Sciatic nerve (tissue), 2 donors: Measurements from ENCODE around the gene SV2B. TPM values are rescaled to one million over a fixed set of nuclear protein-coding genes. Genes with fewer than 3 reads are reported as not detected.
A peak's percentile ranks its signal among the peaks of the same experiment; 100 is the strongest.

ENCODE experiments used
- ATAC-seq: fragments of 200-7000 bp; cut with Tn5 transposase; one replicate; pipeline ENCODE4 v1.9.1; 2020; ENCODE audit warnings: mild to moderate bottlenecking, moderate library complexity
- DNase-seq: peaks from one replicate; pipeline ENCODE4 v3.0.0-alpha.2; 2020; ENCODE audit warnings: low spot score
- intact Hi-C: fragments of 100-400 bp; cut with DNase I; formaldehyde crosslinking; loops from one replicate; pipeline ENCODE4 v1.14.2; 2022
- total RNA-seq: library from RNA; stranded (reverse); fragmentation: NEBNext Ultra II Directional; extraction: Animal tissue kit (Norgen Biotek cat#: 25700); gene quantifications from one replicate; pipeline ENCODE4 v1.2.1, GENCODE V29; 2021
- donor health status: DM: no; HTN: no; CAD: no.
- donor health status: DM: no; HTN: no; CAD: no.

The SV2B gene
- total RNA-seq, 1 donor from 2014 or later = 19.1 TPM

GRCh38 chr15:91214675-91215590, 114.9 kb downstream of the SV2B start:
- DNase-seq (no peak), ATAC-seq (no peak)
- intact Hi-C loops = no loop called here

- ATAC-seq = no peak
- DNase-seq = no peak
- intact Hi-C loops = no loop called here
Measured at GRCh38 chr15:91216000-91216399, 115.9 kb downstream of the SV2B start.

- DNase-seq (no peak), ATAC-seq (no peak)
- intact Hi-C loops = no loop called here
Measured at GRCh38 chr15:91219206-91219605, 119.1 kb downstream of the SV2B start.

- ATAC-seq (no peak), DNase-seq (no peak)
- intact Hi-C loops = no loop called here
Measured at GRCh38 chr15:91222052-91222451, 122.0 kb downstream of the SV2B start.

- ATAC-seq = no peak
- intact Hi-C loops = no loop called here
- DNase-seq = no peak
Measured at GRCh38 chr15:91223863-91224262, 123.8 kb downstream of the SV2B start.

DNA sequence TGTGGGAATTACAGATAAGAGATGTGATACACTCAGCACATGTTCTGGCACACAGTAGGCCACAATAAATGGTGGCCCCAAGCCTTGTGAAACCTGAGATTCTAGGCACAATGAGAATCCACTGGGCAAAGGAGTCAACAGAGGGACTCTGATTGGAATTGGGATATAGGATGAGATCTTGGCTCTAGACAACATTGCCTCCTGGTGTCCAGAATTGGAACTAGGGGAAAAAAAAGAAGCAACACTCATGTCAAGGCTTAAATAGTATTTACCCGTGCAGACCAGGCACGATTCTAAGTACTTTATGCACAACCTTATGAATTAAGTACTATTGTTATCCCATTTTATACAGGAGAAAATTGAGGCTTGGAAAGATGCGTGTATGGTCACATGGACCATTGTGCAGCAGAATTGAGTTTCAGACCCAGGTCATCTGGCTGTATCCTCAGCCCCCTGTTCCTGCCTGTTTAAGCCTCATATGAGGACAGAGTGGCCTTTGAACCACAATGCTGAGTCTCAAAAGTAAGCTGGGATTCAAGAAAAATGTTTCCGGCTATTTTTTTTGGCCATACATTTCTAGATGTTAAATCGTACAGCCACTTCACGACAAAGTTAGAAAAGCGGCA, 124.8 kb downstream of the SV2B start:
- intact Hi-C loops = no loop called here

GRCh38 chr15:91225741-91226140, 125.7 kb downstream of the SV2B start:
- DNase-seq (no peak), ATAC-seq (no peak)
- intact Hi-C loops = no loop called here

More for the DNA sequence above, 124.8 kb downstream of the SV2B start:
- no peak for DNase-seq
- ATAC-seq = no peak

- no peak for DNase-seq
- no peak for ATAC-seq
- intact Hi-C loops = no loop called here
Measured at GRCh38 chr15:91227117-91227516, 127.1 kb downstream of the SV2B start.

- DNase-seq (no peak), ATAC-seq (no peak)
- intact Hi-C loops = no loop called here
Measured at GRCh38 chr15:91227766-91228165, 127.7 kb downstream of the SV2B start.

DNA sequence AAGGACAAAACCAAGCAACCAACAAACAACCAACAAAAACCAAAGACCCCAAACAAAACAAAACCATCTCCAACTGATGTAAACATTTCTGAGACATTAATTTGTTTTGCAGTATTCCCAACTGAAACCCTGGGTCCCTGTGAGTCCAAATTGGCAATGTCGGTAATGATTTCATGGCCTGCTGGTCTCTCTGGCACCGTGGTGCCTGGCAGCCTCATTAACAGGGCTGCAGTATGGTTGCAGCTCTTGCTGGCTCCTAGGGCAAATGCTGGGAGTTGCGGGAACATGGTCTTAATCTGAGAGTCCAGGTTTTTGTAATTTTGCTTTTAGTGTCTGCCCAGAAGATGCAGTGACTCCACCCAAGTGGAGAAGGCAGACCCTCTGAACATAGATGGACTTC, 128.3 kb downstream of the SV2B start:
- ATAC-seq (no peak), DNase-seq (no peak)
- intact Hi-C loops = no loop called here

DNA sequence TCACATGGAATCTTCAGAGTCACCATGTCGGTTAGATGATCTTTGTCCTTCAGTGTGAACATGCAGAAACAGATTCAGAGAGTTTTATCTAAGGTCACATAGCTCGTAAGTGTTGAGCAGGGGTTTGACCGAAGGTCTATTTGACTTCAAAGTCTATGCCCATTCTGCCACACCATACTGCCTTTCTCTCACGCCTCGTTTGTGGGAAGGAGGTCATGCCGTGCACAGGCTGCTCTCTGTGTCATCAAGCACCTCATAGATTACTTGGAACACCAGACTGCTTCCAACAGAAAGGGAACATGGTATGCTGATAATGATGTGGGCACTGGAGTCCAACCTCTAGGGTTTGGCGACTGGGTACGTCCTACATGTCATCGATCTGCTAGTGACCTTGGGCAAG, 128.8 kb downstream of the SV2B start:
- DNase-seq (no peak), ATAC-seq (no peak)
- intact Hi-C loops = no loop called here

GRCh38 chr15:91231703-91232102, 131.6 kb downstream of the SV2B start:
- no peak for ATAC-seq
- intact Hi-C loops = no loop called here
- DNase-seq = no peak

DNA sequence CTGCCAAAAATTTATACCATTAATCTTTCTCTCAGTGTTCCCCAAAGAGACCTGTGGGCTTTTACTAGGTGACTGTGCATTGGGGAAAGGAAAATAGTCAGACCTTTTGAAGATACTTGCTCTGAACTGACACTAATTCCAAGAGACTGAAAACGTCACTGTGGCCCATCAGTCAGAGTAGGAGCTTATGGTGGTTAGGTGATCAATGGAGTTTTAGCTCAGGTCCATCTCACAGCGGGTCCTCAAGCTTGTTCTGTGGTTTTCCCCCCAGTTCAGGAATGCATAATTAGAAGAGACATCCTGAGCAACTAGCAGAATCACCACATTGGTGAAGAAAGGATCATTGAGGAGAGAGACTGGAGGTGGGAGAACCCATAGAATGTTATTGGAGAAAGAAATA, 134.7 kb downstream of the SV2B start:
- no peak for ATAC-seq
- intact Hi-C loops = no loop called here
- DNase-seq = no peak

DNA sequence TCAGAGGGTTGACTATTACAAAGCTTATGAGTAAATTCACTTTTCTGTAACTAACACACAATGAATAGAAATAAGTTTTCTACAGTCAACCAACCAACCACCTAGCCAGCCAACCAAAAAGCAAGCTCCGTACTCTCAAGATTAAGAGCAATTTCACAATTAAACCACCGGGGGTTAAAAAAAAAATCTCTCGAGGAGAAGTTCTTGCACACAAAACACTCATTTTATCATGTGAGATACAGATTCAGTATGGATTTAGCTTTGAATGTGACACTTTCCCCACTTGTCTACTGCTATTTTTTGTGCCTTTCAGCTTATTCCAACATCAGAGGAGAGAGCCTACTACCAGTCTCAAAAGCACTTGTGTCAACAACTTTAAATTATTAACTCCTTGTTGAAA, 135.3 kb downstream of the SV2B start:
- ATAC-seq (no peak), DNase-seq (no peak)
- intact Hi-C loops = no loop called here

GRCh38 chr15:91237445-91237844, 137.4 kb downstream of the SV2B start:
- intact Hi-C loops = no loop called here

DNA sequence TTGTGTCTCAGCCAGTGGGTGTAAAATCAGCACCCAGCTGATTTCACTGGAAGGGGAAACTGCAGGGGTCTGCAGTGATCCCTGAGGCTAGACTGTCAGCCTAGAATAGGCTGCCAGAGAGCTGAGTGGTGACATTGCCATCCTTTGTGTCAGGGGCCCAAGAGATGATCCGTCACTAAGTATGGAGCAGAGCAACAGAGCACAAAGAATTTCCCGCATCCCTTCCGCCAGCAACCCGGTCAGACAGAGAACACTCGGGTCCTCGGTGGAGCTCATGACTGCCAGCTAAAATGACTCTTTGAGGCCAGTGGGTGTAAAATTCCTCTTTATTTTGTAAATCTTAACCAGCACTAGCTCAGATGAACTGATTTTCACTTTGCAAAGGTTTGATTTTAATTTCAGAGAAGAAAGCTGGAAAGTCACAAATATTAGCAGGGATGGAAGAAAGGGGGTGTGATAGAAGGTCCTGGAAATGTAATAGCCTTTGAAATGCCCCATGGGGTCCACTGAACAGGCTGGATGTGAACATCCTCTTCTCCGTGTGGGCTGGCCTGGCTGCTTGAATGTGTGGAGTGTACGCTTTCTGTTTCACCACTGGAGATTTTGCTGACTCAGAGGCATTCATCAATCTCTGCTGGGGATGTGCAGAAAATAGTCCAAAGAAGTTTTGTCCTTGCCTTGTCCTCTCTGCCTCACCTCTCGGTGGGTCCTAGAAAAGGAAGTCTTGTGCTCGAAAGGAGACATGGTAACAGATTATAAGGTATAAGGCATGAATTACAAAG, 138.8 kb downstream of the SV2B start:
- ATAC-seq = peak; percentile 60
- DNase-seq = no peak
- intact Hi-C loops = no loop called here

More at GRCh38 chr15:91237445-91237844, 137.4 kb downstream of the SV2B start:
- DNase-seq (no peak), ATAC-seq (no peak)

- ATAC-seq (no peak), DNase-seq (no peak)
- intact Hi-C loops = no loop called here
Measured at GRCh38 chr15:91243826-91244225, 143.8 kb downstream of the SV2B start.

- ATAC-seq (no peak), DNase-seq (no peak)
Measured at GRCh38 chr15:91244919-91245318, 144.9 kb downstream of the SV2B start.

DNA sequence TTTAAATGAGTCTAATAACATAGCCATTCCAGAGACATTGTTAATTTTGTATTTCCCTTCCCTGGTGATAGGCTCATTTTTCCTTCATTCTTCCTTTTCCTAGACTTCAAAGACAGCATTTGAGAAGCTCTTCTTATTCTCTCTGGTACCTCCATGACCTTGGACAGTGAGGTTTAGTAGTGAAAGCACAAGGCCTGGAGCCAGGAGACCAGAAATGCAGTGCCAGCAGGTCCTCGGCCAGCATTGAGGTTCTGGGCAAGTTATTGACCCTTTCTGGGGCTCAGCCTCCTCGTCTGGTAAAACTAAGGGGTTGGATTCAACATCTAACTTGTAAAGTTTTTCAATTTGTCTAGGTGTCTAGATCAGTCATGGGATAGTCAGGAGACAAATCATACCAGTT, 146.9 kb downstream of the SV2B start:
- ATAC-seq = no peak
- intact Hi-C loops = no loop called here
- DNase-seq = no peak

More at GRCh38 chr15:91244919-91245318, 144.9 kb downstream of the SV2B start:
- intact Hi-C loops = no loop called here

GRCh38 chr15:91249591-91249990, 149.5 kb downstream of the SV2B start:
- DNase-seq (no peak), ATAC-seq (no peak)
- intact Hi-C loops = no loop called here
